HepG2 (cell line): ENCODE measurements around the gene SLC39A1. TPM values are rescaled to one million over a fixed set of nuclear protein-coding genes. Genes with fewer than 3 reads are reported as not detected.

Experiments
- ATF7 ChIP-seq, 2 experiments: fragments of 450-650 bp in 1 of 2; sonication (generic) in 1 of 2; formaldehyde crosslinking in 1 of 2; IDR thresholded peaks; 2 replicates each; pipeline versions ENCODE4 v1.4.0 to v1.6.1; 2016 to 2020; ENCODE audit warnings: antibody characterized with exemption in 1 of 2, mild to moderate bottlenecking in 1 of 2, missing genetic modification reagents in 1 of 2
- ATF7-NPFF ChIP-seq: sonication (generic); formaldehyde crosslinking; IDR thresholded peaks from 2 replicates; pipeline ENCODE4 v1.8.1; 2023; ENCODE audit warnings: mild to moderate bottlenecking, low read depth, missing genetic modification reagents, moderate library complexity
- CCDC6 ChIP-seq: sonication (generic); formaldehyde crosslinking; IDR thresholded peaks from 2 replicates; pipeline ENCODE4 v1.8.1; 2022; ENCODE audit warnings: mild to moderate bottlenecking, missing genetic modification reagents, moderate library complexity
- EED ChIP-seq: sonication (generic); formaldehyde crosslinking; IDR thresholded peaks from 2 replicates; pipeline ENCODE4 v1.5.0; 2020; ENCODE audit warnings: mild to moderate bottlenecking, missing genetic modification reagents
- ERF ChIP-seq: IDR thresholded peaks from 2 replicates; pipeline ENCODE4 v1.6.1; 2018; ENCODE audit warnings: missing biosample characterization, missing genetic modification reagents
- ETV5 ChIP-seq: IDR thresholded peaks from 2 replicates; pipeline ENCODE4 v1.6.1; 2018; ENCODE audit warnings: missing biosample characterization, missing genetic modification reagents, inconsistent platforms, borderline replicate concordance
- HNRNPLL ChIP-seq: fragments of 200-400 bp; formaldehyde crosslinking; IDR thresholded peaks from 2 replicates; pipeline ENCODE4 v1.6.1; 2017; ENCODE audit warnings: mild to moderate bottlenecking, low read depth, low read length; ENCODE audit not compliant: poor library complexity, severe bottlenecking
- KLF12 ChIP-seq: sonication (generic); formaldehyde crosslinking; IDR thresholded peaks from 2 replicates; pipeline ENCODE4 v1.4.0; 2020; ENCODE audit warnings: missing genetic modification reagents, borderline replicate concordance
- MAF1 ChIP-seq: sonication (generic); formaldehyde crosslinking; IDR thresholded peaks from 2 replicates; pipeline ENCODE4 v1.5.0; 2020; ENCODE audit warnings: missing genetic modification reagents, borderline replicate concordance
- MNT ChIP-seq: fragments of 450-650 bp; IDR thresholded peaks from 2 replicates; pipeline ENCODE4 v1.6.1; 2016
- RBM22 ChIP-seq: fragments of 200-400 bp; formaldehyde crosslinking; optimal IDR thresholded peaks from 2 replicates; pipeline ENCODE3; 2017; ENCODE audit warnings: mild to moderate bottlenecking, low read length, moderate library complexity
- SALL2 ChIP-seq: sonication (generic); formaldehyde crosslinking; IDR thresholded peaks from 2 replicates; pipeline ENCODE4 v1.8.1; 2023; ENCODE audit warnings: mild to moderate bottlenecking, missing genetic modification reagents, inconsistent platforms
- UBTF ChIP-seq: sonication (generic); formaldehyde crosslinking; IDR thresholded peaks from 2 replicates; pipeline ENCODE4 v1.4.0; 2020; ENCODE audit warnings: mild to moderate bottlenecking, missing genetic modification reagents
- ZBTB2 ChIP-seq: sonication (generic); formaldehyde crosslinking; IDR thresholded peaks from 2 replicates; pipeline ENCODE4 v1.8.0; 2022; ENCODE audit warnings: low read depth, missing genetic modification reagents
- ZBTB20 ChIP-seq: sonication (generic); formaldehyde crosslinking; IDR thresholded peaks from 2 replicates; pipeline ENCODE4 v1.8.1; 2023; ENCODE audit warnings: missing genetic modification reagents, low read depth, mild to moderate bottlenecking, borderline replicate concordance
- ZNF10 ChIP-seq: sonication (generic); formaldehyde crosslinking; IDR thresholded peaks from 2 replicates; pipeline ENCODE4 v1.4.0; 2020; ENCODE audit warnings: mild to moderate bottlenecking, low read depth, missing genetic modification reagents, borderline replicate concordance
- ZNF430 ChIP-seq: sonication (generic); formaldehyde crosslinking; IDR thresholded peaks from 2 replicates; pipeline ENCODE4 v1.9.0; 2021; ENCODE audit warnings: mild to moderate bottlenecking, missing genetic modification reagents
- ZNF546 ChIP-seq: sonication (generic); formaldehyde crosslinking; conservative IDR thresholded peaks from 2 replicates; pipeline ENCODE4 v1.8.1; 2023; ENCODE audit warnings: mild to moderate bottlenecking, missing genetic modification reagents
- ZNF616 ChIP-seq: sonication (generic); formaldehyde crosslinking; IDR thresholded peaks from 2 replicates; pipeline ENCODE4 v1.5.0; 2020; ENCODE audit warnings: low read depth, mild to moderate bottlenecking, missing genetic modification reagents
- ZNF703 ChIP-seq: sonication (generic); formaldehyde crosslinking; IDR thresholded peaks from 2 replicates; pipeline ENCODE4 v1.5.1; 2020; ENCODE audit warnings: missing genetic modification reagents, mild to moderate bottlenecking, moderate library complexity, borderline replicate concordance
- ZNF720 ChIP-seq: sonication (generic); formaldehyde crosslinking; IDR thresholded peaks from 2 replicates; pipeline ENCODE4 v1.4.0; 2020; ENCODE audit warnings: missing genetic modification reagents
- ZNF83 ChIP-seq: sonication (generic); formaldehyde crosslinking; IDR thresholded peaks from 2 replicates; pipeline ENCODE4 v1.4.0; 2020; ENCODE audit warnings: missing genetic modification reagents, mild to moderate bottlenecking, borderline replicate concordance
- ZSCAN30 ChIP-seq: sonication (generic); formaldehyde crosslinking; IDR thresholded peaks from 2 replicates; pipeline ENCODE4 v1.5.0; 2020; ENCODE audit warnings: mild to moderate bottlenecking, missing genetic modification reagents
- polyA plus RNA-seq, 8 experiments: library from polyadenylated mRNA; depleted of rRNA in 3 of 8; stranded (reverse) in 7 of 8; unstranded in 1 of 8; fragments of >200 nt; fragmentation: Illumina TruSeq in 4 of 8; extraction: Trizol in 4 of 8; gene quantifications; 2 replicates each; pipeline versions ENCODE4 v1.2.1 to v1.2.3, GENCODE V29; 2011 to 2016; ENCODE audit warnings: low read depth in 4 of 8, missing spikeins in 1 of 8, mixed read lengths in 1 of 8; ENCODE audit not compliant: insufficient read depth in 1 of 8
- total RNA-seq, 5 experiments: library from RNA; depleted of rRNA; stranded (reverse); fragments of >200 nt; fragmentation: Illumina TruSeq; extraction: Trizol; gene quantifications; 2 replicates each; pipeline ENCODE4 v1.2.3, GENCODE V29; 2016; ENCODE audit warnings: low read depth in 1 of 5

SLC39A1 gene
- total and polyA plus RNA-seq, 2 of the 13 experiments (the other 11 are each of a cell fraction or from before 2014, with no cell fraction given): 71.2 to 78.4 TPM

- TF ChIP-seq ZBTB2 (CRISPR knock-in tag): 0 out of 2 replicates have a peak, but pooled peaks have one; percentile 47
- no peak for TF ChIP-seq ZNF430 (CRISPR knock-in tag)
- TF ChIP-seq EED (CRISPR knock-in tag): peak; percentile 64; the same call in 1 of the 2 replicates
- no peak for TF ChIP-seq ZNF83 (CRISPR knock-in tag)
- 0 out of 2 replicates have a peak, but pooled peaks have one; percentile 58 for TF ChIP-seq ERF (CRISPR knock-in tag)
- no peak for TF ChIP-seq ZNF616 (CRISPR knock-in tag)
- TF ChIP-seq MNT: 0 out of 2 replicates have a peak, but pooled peaks have one; percentile 26
- no peak for TF ChIP-seq ZSCAN30 (CRISPR knock-in tag)
- TF ChIP-seq HNRNPLL: no peak
- TF ChIP-seq ATF7 (IDR thresholded peaks at IDR 0.05): no peak
- TF ChIP-seq ATF7 (CRISPR knock-in tag; IDR thresholded peaks at IDR 0.05): no peak
- no peak for TF ChIP-seq RBM22
- 0 out of 2 replicates have a peak, but pooled peaks have one; percentile 36 for TF ChIP-seq ATF7-NPFF (CRISPR knock-in tag)
- 0 out of 2 replicates have a peak, but pooled peaks have one; percentile 48 for TF ChIP-seq ZNF546 (CRISPR knock-in tag)
- TF ChIP-seq ZNF10 (CRISPR knock-in tag): no peak
- no peak for TF ChIP-seq ZNF720 (CRISPR knock-in tag)
- TF ChIP-seq KLF12 (CRISPR knock-in tag): no peak
- no peak for TF ChIP-seq SALL2 (CRISPR knock-in tag)
- TF ChIP-seq CCDC6 (CRISPR knock-in tag): 0 out of 2 replicates have a peak, but pooled peaks have one; percentile 11
- TF ChIP-seq ZNF703 (CRISPR knock-in tag): no peak
- TF ChIP-seq MAF1 (CRISPR knock-in tag): no peak
- TF ChIP-seq ZBTB20: 0 out of 2 replicates have a peak, but pooled peaks have one; percentile 44
- peak; percentile 21; the same call in 1 of the 2 replicates for TF ChIP-seq UBTF (CRISPR knock-in tag)
- peak; percentile 27; the same call in 1 of the 2 replicates for TF ChIP-seq ETV5 (CRISPR knock-in tag)
Observed at GRCh38 chr1:153922972-153923925, 40.1 kb downstream of the SLC39A1 start, which contains the start of gene GATAD2B (continued).
